Neuronal stem cell (in vitro differentiated cells): ENCODE results near the gene C10orf105.

Experiments used
- DNase-seq: peaks from one replicate; pipeline ENCODE4 v3.0.0-alpha.2; 2013; ENCODE audit warnings: low spot score
- H2AFZ ChIP-seq: one replicate; pipeline ENCODE4 v1.6.1; 2013; ENCODE audit warnings: mild to moderate bottlenecking, low read length, inconsistent platforms
- H2AK5ac ChIP-seq: 2 replicates; pipeline ENCODE4 v1.6.1; 2013; ENCODE audit warnings: low read depth, mild to moderate bottlenecking, inconsistent platforms, low read length, moderate library complexity, mixed read lengths
- H2BK120ac ChIP-seq: 2 replicates; pipeline ENCODE4 v1.6.1; 2013; ENCODE audit warnings: low read depth, mild to moderate bottlenecking, inconsistent platforms, low read length, moderate library complexity, mixed read lengths
- H2BK12ac ChIP-seq: one replicate; pipeline ENCODE4 v1.6.1; 2013; ENCODE audit warnings: low read length, inconsistent platforms
- H2BK15ac ChIP-seq: 2 replicates; pipeline ENCODE4 v1.6.1; 2013; ENCODE audit warnings: mild to moderate bottlenecking, low read length, inconsistent platforms, mixed read lengths
- H2BK5ac ChIP-seq: one replicate; pipeline ENCODE4 v1.6.1; 2013; ENCODE audit warnings: inconsistent platforms, mild to moderate bottlenecking, low read length, moderate library complexity
- H3K14ac ChIP-seq: one replicate; pipeline ENCODE4 v1.6.1; 2013; ENCODE audit warnings: low read length, inconsistent platforms
- H3K18ac ChIP-seq: 2 replicates; pipeline ENCODE4 v1.6.1; 2013; ENCODE audit warnings: low read length, inconsistent platforms
- H3K23ac ChIP-seq: 2 replicates; pipeline ENCODE4 v1.6.1; 2013; ENCODE audit warnings: low read depth, mild to moderate bottlenecking, mixed read lengths, low read length, inconsistent platforms; ENCODE audit not compliant: poor library complexity
- H3K27ac ChIP-seq: replicated peaks from 3 replicates; pipeline ENCODE4 v1.5.1; 2013; ENCODE audit warnings: low read length, inconsistent platforms
- H3K27me3 ChIP-seq, 3 experiments: 2 replicates each; pipeline ENCODE4 v1.6.1; 2013; ENCODE audit warnings: low read length in 3 of 3, mild to moderate bottlenecking in 2 of 3, inconsistent platforms in 1 of 3, low read depth in 1 of 3, mixed read lengths in 1 of 3, moderate library complexity in 1 of 3; ENCODE audit not compliant: control insufficient read depth in 3 of 3, insufficient read depth in 3 of 3
- H3K36me3 ChIP-seq, 2 donors: replicated peaks in 1 of 2; 2 replicates each; pipeline ENCODE4 v1.6.1; 2013; ENCODE audit warnings: low read length in 2 of 2; ENCODE audit not compliant: control insufficient read depth in 2 of 2, insufficient read depth in 2 of 2
- H3K4ac ChIP-seq: 2 replicates; pipeline ENCODE4 v1.6.1; 2013; ENCODE audit warnings: inconsistent platforms, mild to moderate bottlenecking, low read length, moderate library complexity
- H3K4me1 ChIP-seq, 2 donors: 1 replicate in 1 of 2; 2 replicates in 1 of 2; pipeline ENCODE4 v1.6.1; 2013; ENCODE audit warnings: low read length in 2 of 2, low read depth in 1 of 2; ENCODE audit not compliant: control insufficient read depth in 2 of 2, insufficient read depth in 1 of 2
- H3K4me2 ChIP-seq: one replicate; pipeline ENCODE4 v1.6.1; 2013; ENCODE audit warnings: mild to moderate bottlenecking, low read length, inconsistent platforms; ENCODE audit not compliant: insufficient read depth, poor library complexity, severe bottlenecking
- H3K4me3 ChIP-seq, 2 donors: 2 replicates each; pipeline ENCODE4 v1.5.1; 2013; ENCODE audit warnings: low read length in 2 of 2, mild to moderate bottlenecking in 2 of 2, inconsistent platforms in 1 of 2, moderate library complexity in 1 of 2
- H3K79me1 ChIP-seq: one replicate; pipeline ENCODE4 v1.6.1; 2013; ENCODE audit warnings: low read depth, mild to moderate bottlenecking, inconsistent platforms, low read length, moderate library complexity
- H3K9ac ChIP-seq: one replicate; pipeline ENCODE4 v1.6.1; 2013; ENCODE audit warnings: mild to moderate bottlenecking, low read depth, low read length, inconsistent platforms; ENCODE audit not compliant: poor library complexity
- H3K9me3 ChIP-seq, 2 donors: replicated peaks in 1 of 2; 2 replicates each; pipeline versions ENCODE3 to v1.6.1; 2013; ENCODE audit warnings: low read length in 2 of 2, mild to moderate bottlenecking in 2 of 2, inconsistent platforms in 1 of 2, low read depth in 1 of 2, mixed read lengths in 1 of 2, moderate library complexity in 1 of 2; ENCODE audit not compliant: control insufficient read depth in 2 of 2, insufficient read depth in 1 of 2
- H4K8ac ChIP-seq: one replicate; pipeline ENCODE4 v1.6.1; 2013; ENCODE audit warnings: low read depth, mild to moderate bottlenecking, inconsistent platforms, low read length, moderate library complexity
- H4K91ac ChIP-seq: one replicate; pipeline ENCODE4 v1.6.1; 2013; ENCODE audit warnings: low read length, low read depth, mild to moderate bottlenecking, inconsistent platforms; ENCODE audit not compliant: poor library complexity
- WGBS, 2 donors: extraction: QIAGEN DNeasy Blood & Tissue Kit; methylation state at CpG; one replicate each; pipeline ENCODE4 v1.1.7; 2013; ENCODE audit warnings: missing lambda C conversion rate in 2 of 2, mixed read lengths in 1 of 2; ENCODE audit not compliant: insufficient read length in 2 of 2, insufficient replicate concordance in 1 of 2; ENCODE audit errors: extremely low coverage in 2 of 2; 5-methylcytosine and 5-hydroxymethylcytosine counted together

Gene C10orf105

GRCh38 chr10:71745664-71746250 lies 26.2 kb upstream of the C10orf105 start:
- no peak for DNase-seq
- H2BK15ac ChIP-seq: peak overlapping the region; percentile 27
- WGBS, 2 donors: no CpG with 5 or more reads among the region's 2 CpGs
- no peak overlapping the region for H3K27ac ChIP-seq
- H3K18ac ChIP-seq: no peak overlapping the region
- H2AK5ac ChIP-seq: no peak overlapping the region
- peaks cover 4 to 8% of the 10 kb centered on the region in 2 donors for H3K4me1 ChIP-seq
- H3K4me3 ChIP-seq: no peak overlapping the region
- no peaks in the 10 kb centered on the region for H3K36me3 ChIP-seq
- no peak overlapping the region for H2BK12ac ChIP-seq
- H3K9me3 ChIP-seq: no peaks in the 10 kb centered on the region
- H4K91ac ChIP-seq: no peak overlapping the region
- no peak overlapping the region for H4K8ac ChIP-seq
- no peaks in the 10 kb centered on the region for H3K79me1 ChIP-seq
- no peak overlapping the region for H2AFZ ChIP-seq
- H3K27me3 ChIP-seq: no peaks in the 10 kb centered on the region
- H2BK5ac ChIP-seq: peak overlapping the region; percentile 20
- peak overlapping the region; percentile 52 for H3K23ac ChIP-seq
- no peak overlapping the region for H2BK120ac ChIP-seq
- no peak overlapping the region for H3K4me2 ChIP-seq
- no peak overlapping the region for H3K14ac ChIP-seq
- no peak overlapping the region for H3K4ac ChIP-seq
- H3K9ac ChIP-seq: peak overlapping the region; percentile 17

- H3K23ac ChIP-seq: no peak overlapping the region
- no peak overlapping the region for H2BK12ac ChIP-seq
- H2AFZ ChIP-seq: no peak overlapping the region
- no peak overlapping the region for H3K14ac ChIP-seq
- no peak overlapping the region for H3K18ac ChIP-seq
- H2BK5ac ChIP-seq: peak overlapping the region; percentile 20
- no peak overlapping the region for H2BK120ac ChIP-seq
- no peak overlapping the region for H3K4me3 ChIP-seq
- no peaks in the 10 kb centered on the region for H3K27me3 ChIP-seq
- peak overlapping the region; percentile 34 for H2AK5ac ChIP-seq
- no peak overlapping the region for H3K4ac ChIP-seq
- no CpG with 5 or more reads among the region's 8 CpGs for WGBS, 2 donors
- H4K8ac ChIP-seq: no peak overlapping the region
- no peak overlapping the region for H3K27ac ChIP-seq
- no peaks in the 10 kb centered on the region for H3K9me3 ChIP-seq
- no peak for DNase-seq
- H2BK15ac ChIP-seq: peak overlapping the region; percentile 27
- H3K9ac ChIP-seq: no peak overlapping the region
- no peaks in the 10 kb centered on the region for H3K36me3 ChIP-seq
- no peaks in the 10 kb centered on the region for H3K79me1 ChIP-seq
- H3K4me1 ChIP-seq: peaks cover 4 to 8% of the 10 kb centered on the region in 2 donors
- no peak overlapping the region for H4K91ac ChIP-seq
- H3K4me2 ChIP-seq: no peak overlapping the region
Measured at GRCh38 chr10:71744897-71745663, 25.5 kb upstream of the C10orf105 start.

DNA sequence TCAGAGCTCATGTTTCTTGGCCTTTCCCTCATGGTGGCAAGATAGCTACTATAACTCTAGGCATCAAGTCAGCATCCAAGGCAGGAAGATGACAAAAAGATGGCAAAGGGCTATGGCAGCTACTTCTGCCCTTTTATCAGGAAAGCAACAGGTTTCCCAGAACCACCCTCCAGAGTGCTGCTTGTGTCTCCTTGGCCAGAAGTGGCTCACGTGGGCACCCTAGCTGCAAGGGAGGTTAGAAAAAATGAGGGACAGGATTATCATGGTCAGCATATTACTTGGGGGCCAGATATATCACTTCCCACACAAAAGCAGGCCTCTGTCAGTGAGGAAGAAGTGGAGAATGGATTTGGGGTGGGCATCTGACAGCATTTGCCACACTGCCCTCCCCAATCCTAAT lies 24.3 kb upstream of the C10orf105 start:
- Histone ChIP-seq H3K27me3 (peaks cover 0 to 5% (median 0%) of the 10 kb centered on the region in 3 experiments), H4K8ac (no peak overlapping the region), H3K9me3 (no peaks in the 10 kb centered on the region), H3K4me2 (no peak overlapping the region), H2BK12ac (no peak overlapping the region), H3K36me3 (no peaks in the 10 kb centered on the region), H3K23ac (no peak overlapping the region), H3K4me1 (peaks cover 3 to 8% of the 10 kb centered on the region in 2 donors), H2AK5ac (no peak overlapping the region), H2BK120ac (no peak overlapping the region), H3K14ac (no peak overlapping the region), H3K27ac (no peak overlapping the region), H3K4ac (no peak overlapping the region), H2BK15ac (no peak overlapping the region), H2AFZ (no peak overlapping the region), H3K9ac (no peak overlapping the region), H3K79me1 (no peaks in the 10 kb centered on the region), H4K91ac (no peak overlapping the region), H3K18ac (no peak overlapping the region), H2BK5ac (no peak overlapping the region), H3K4me3 (no peak overlapping the region)
- no peak for DNase-seq
- WGBS, 2 donors: no CpG with 5 or more reads among the region's 1 CpG

- no CpG with 5 or more reads among the region's 4 CpGs for WGBS, 2 donors
- no peak overlapping the region for H3K27ac ChIP-seq
Measured at GRCh38 chr10:71743089-71743838, 23.7 kb upstream of the C10orf105 start.

More at GRCh38 chr10:71743089-71743838, 23.7 kb upstream of the C10orf105 start:
- DNase-seq: no peak
- no peak overlapping the region for H2BK12ac ChIP-seq
- no peak overlapping the region for H3K23ac ChIP-seq
- H3K79me1 ChIP-seq: no peaks in the 10 kb centered on the region
- no peak overlapping the region for H3K4me2 ChIP-seq
- H3K9me3 ChIP-seq: no peaks in the 10 kb centered on the region
- H3K27me3 ChIP-seq: peaks cover 0 to 10% (median 0%) of the 10 kb centered on the region in 3 experiments
- H3K14ac ChIP-seq: no peak overlapping the region
- H4K8ac ChIP-seq: no peak overlapping the region
- H3K4ac ChIP-seq: no peak overlapping the region
- H3K4me3 ChIP-seq: no peak overlapping the region
- H2AFZ ChIP-seq: no peak overlapping the region
- H2AK5ac ChIP-seq: no peak overlapping the region
- H3K4me1 ChIP-seq: peaks cover 0 to 8% of the 10 kb centered on the region in 2 donors
- no peaks in the 10 kb centered on the region for H3K36me3 ChIP-seq
- no peak overlapping the region for H4K91ac ChIP-seq
- no peak overlapping the region for H3K9ac ChIP-seq
- no peak overlapping the region for H2BK120ac ChIP-seq
- H2BK5ac ChIP-seq: no peak overlapping the region
- no peak overlapping the region for H2BK15ac ChIP-seq
- H3K18ac ChIP-seq: no peak overlapping the region
